GM10266 (cell line): ENCODE measurements around the gene STK11.

Experiments used
- DNase-seq: peaks from one replicate; pipeline ENCODE4 v3.0.0; 2012; ENCODE audit errors: extremely low spot score
- CTCF ChIP-seq: IDR thresholded peaks from 2 replicates; pipeline ENCODE4 v1.5.1; 2012; ENCODE audit warnings: mild to moderate bottlenecking, low read depth; ENCODE audit not compliant: control insufficient read depth, insufficient read depth; ENCODE audit errors: missing control alignments

STK11 gene

GRCh38 chr19:1159864-1160595, 45.5 kb upstream of the STK11 start:
- no peak for DNase-seq
- TF ChIP-seq CTCF = no peak

GRCh38 chr19:1161716-1162115, 43.9 kb upstream of the STK11 start:
- TF ChIP-seq CTCF = no peak
- no peak for DNase-seq

- no peak for TF ChIP-seq CTCF
- DNase-seq = peak; percentile 47
Observed at GRCh38 chr19:1162404-1163282, 42.9 kb upstream of the STK11 start.

- TF ChIP-seq CTCF = no peak
- no peak for DNase-seq
Observed at GRCh38 chr19:1163283-1163933, 42.2 kb upstream of the STK11 start.

GRCh38 chr19:1163934-1164683, 41.5 kb upstream of the STK11 start:
- no peak for DNase-seq

More at GRCh38 chr19:1163934-1164683, 41.5 kb upstream of the STK11 start:
- TF ChIP-seq CTCF = no peak
